ENCODE results near the gene C16orf54.

The C16orf54 gene

GRCh38 chr16:29738514-29738913 lies 7.3 kb downstream of the C16orf54 start:
- H3K36me3 ChIP-seq (replicated peaks; ENCODE audit: low read depth, low read length): no peaks in the 10 kb centered on the region
- peak overlapping the region; percentile 21; the same call in 1 of the 2 replicates for H3K4me2 ChIP-seq (ENCODE audit: low read length)
- TF ChIP-seq EZH2phosphoT487 (IDR thresholded peaks at IDR 0.05; ENCODE audit: low read depth) (no peak), CTCF (IDR thresholded peaks at IDR 0.05; ENCODE audit: low read depth, low read length) (no peak)
- H3K4me1 ChIP-seq (ENCODE audit: low read length): peaks cover 17% of the 10 kb centered on the region
- H3K4me3 ChIP-seq (ENCODE audit: low read length): no peak overlapping the region
- no peaks in the 10 kb centered on the region for H3K27me3 ChIP-seq (ENCODE audit: low read depth, low read length)
- no peak overlapping the region for H3K9ac ChIP-seq (ENCODE audit: low read length)
- H2AFZ ChIP-seq (ENCODE audit: low read depth, low read length): no peak overlapping the region
- H3K9me3 ChIP-seq (ENCODE audit: insufficient read depth, low read length): no peaks in the 10 kb centered on the region
- H4K20me1 ChIP-seq (ENCODE audit: insufficient read depth, low read length): no peaks in the 10 kb centered on the region
- H3K27ac ChIP-seq (ENCODE audit: low read length): no peak overlapping the region; the same call in 1 of the 2 replicates
- H3K79me2 ChIP-seq (ENCODE audit: low read length): no peaks in the 10 kb centered on the region

GRCh38 chr16:29737713-29738112 lies 8.1 kb downstream of the C16orf54 start:
- Histone ChIP-seq H4K20me1 (ENCODE audit: insufficient read depth, low read length) (no peaks in the 10 kb centered on the region), H3K9me3 (ENCODE audit: insufficient read depth, low read length) (no peaks in the 10 kb centered on the region), H3K4me2 (ENCODE audit: low read length) (no peak overlapping the region; the same call in 1 of the 2 replicates), H3K27ac (ENCODE audit: low read length) (no peak overlapping the region), H3K4me1 (ENCODE audit: low read length) (peaks cover 17% of the 10 kb centered on the region), H3K27me3 (ENCODE audit: low read depth, low read length) (no peaks in the 10 kb centered on the region), H3K79me2 (ENCODE audit: low read length) (no peaks in the 10 kb centered on the region), H3K9ac (ENCODE audit: low read length) (no peak overlapping the region), H3K4me3 (ENCODE audit: low read length) (no peak overlapping the region), H2AFZ (ENCODE audit: low read depth, low read length) (no peak overlapping the region), H3K36me3 (replicated peaks; ENCODE audit: low read depth, low read length) (no peaks in the 10 kb centered on the region)
- no peak for TF ChIP-seq EZH2phosphoT487 (IDR thresholded peaks at IDR 0.05; ENCODE audit: low read depth)
- TF ChIP-seq CTCF (IDR thresholded peaks at IDR 0.05; ENCODE audit: low read depth, low read length): no peak

GRCh38 chr16:29736764-29737163 lies 9.0 kb downstream of the C16orf54 start:
- Histone ChIP-seq H3K27me3 (ENCODE audit: low read depth, low read length) (no peaks in the 10 kb centered on the region), H4K20me1 (ENCODE audit: insufficient read depth, low read length) (no peaks in the 10 kb centered on the region), H3K36me3 (replicated peaks; ENCODE audit: low read depth, low read length) (no peaks in the 10 kb centered on the region), H2AFZ (ENCODE audit: low read depth, low read length) (no peak overlapping the region), H3K27ac (ENCODE audit: low read length) (no peak overlapping the region), H3K4me2 (ENCODE audit: low read length) (no peak overlapping the region), H3K9ac (ENCODE audit: low read length) (no peak overlapping the region), H3K9me3 (ENCODE audit: insufficient read depth, low read length) (no peaks in the 10 kb centered on the region), H3K4me3 (ENCODE audit: low read length) (no peak overlapping the region), H3K4me1 (ENCODE audit: low read length) (peaks cover 24% of the 10 kb centered on the region), H3K79me2 (ENCODE audit: low read length) (no peaks in the 10 kb centered on the region)
- TF ChIP-seq EZH2phosphoT487 (IDR thresholded peaks at IDR 0.05; ENCODE audit: low read depth) (no peak), CTCF (IDR thresholded peaks at IDR 0.05; ENCODE audit: low read depth, low read length) (no peak)

GRCh38 chr16:29736112-29736511 lies 9.7 kb downstream of the C16orf54 start:
- TF ChIP-seq EZH2phosphoT487 (IDR thresholded peaks at IDR 0.05; ENCODE audit: low read depth) (no peak), CTCF (IDR thresholded peaks at IDR 0.05; ENCODE audit: low read depth, low read length) (no peak)
- Histone ChIP-seq H3K4me1 (ENCODE audit: low read length) (peaks cover 29% of the 10 kb centered on the region), H3K4me2 (ENCODE audit: low read length) (no peak overlapping the region)

More at GRCh38 chr16:29736112-29736511, 9.7 kb downstream of the C16orf54 start:
- no peaks in the 10 kb centered on the region for H3K27me3 ChIP-seq (ENCODE audit: low read depth, low read length)
- no peak overlapping the region for H2AFZ ChIP-seq (ENCODE audit: low read depth, low read length)
- no peak overlapping the region for H3K9ac ChIP-seq (ENCODE audit: low read length)
- no peak overlapping the region for H3K27ac ChIP-seq (ENCODE audit: low read length)
- no peaks in the 10 kb centered on the region for H3K79me2 ChIP-seq (ENCODE audit: low read length)
- no peak overlapping the region for H3K4me3 ChIP-seq (ENCODE audit: low read length)
- no peaks in the 10 kb centered on the region for H3K36me3 ChIP-seq (replicated peaks; ENCODE audit: low read depth, low read length)
- no peaks in the 10 kb centered on the region for H4K20me1 ChIP-seq (ENCODE audit: insufficient read depth, low read length)
- H3K9me3 ChIP-seq (ENCODE audit: insufficient read depth, low read length): no peaks in the 10 kb centered on the region

All from OCI-LY3 (cell line).